Right lobe of liver (tissue), 4 donors: ENCODE data around the gene ZNF398.

ENCODE experiments used
- POLR2A ChIP-seq: fragments of 450-650 bp; IDR thresholded peaks from one replicate; pipeline ENCODE4 v1.6.1; 2017; ENCODE audit warnings: antibody characterized with exemption, mild to moderate bottlenecking
- TF ChIP-seq, protein P1 (sequence below), 4 donors: fragments of 200-600 bp in 3 of 4; fragments of 450-650 bp in 1 of 4; IDR thresholded peaks; one replicate each; pipeline versions ENCODE4 v1.5.1 to v1.8.0; 2016 to 2022; ENCODE audit warnings: antibody characterized with exemption in 4 of 4, mild to moderate bottlenecking in 2 of 4
- donor health status: DM: no; HTN: no; CAD: no.
- donor health status: DM: no; HTN: no; CAD: no.
- donor health status: DM: no; HTN: yes; CAD: no.

DNA sequence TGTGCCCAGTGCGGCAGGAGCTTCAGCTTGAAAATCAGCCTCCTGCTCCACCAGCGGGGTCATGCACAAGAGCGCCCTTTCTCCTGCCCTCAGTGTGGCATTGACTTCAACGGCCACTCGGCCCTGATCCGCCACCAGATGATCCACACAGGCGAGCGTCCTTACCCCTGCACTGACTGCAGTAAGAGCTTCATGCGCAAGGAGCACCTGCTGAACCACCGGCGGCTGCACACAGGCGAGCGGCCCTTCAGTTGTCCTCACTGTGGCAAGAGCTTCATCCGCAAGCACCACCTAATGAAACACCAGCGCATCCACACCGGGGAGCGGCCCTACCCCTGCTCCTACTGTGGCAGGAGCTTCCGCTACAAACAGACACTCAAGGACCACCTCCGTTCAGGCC is 32.0 kb downstream of the ZNF398 start:
- TF ChIP-seq, protein P1, sequence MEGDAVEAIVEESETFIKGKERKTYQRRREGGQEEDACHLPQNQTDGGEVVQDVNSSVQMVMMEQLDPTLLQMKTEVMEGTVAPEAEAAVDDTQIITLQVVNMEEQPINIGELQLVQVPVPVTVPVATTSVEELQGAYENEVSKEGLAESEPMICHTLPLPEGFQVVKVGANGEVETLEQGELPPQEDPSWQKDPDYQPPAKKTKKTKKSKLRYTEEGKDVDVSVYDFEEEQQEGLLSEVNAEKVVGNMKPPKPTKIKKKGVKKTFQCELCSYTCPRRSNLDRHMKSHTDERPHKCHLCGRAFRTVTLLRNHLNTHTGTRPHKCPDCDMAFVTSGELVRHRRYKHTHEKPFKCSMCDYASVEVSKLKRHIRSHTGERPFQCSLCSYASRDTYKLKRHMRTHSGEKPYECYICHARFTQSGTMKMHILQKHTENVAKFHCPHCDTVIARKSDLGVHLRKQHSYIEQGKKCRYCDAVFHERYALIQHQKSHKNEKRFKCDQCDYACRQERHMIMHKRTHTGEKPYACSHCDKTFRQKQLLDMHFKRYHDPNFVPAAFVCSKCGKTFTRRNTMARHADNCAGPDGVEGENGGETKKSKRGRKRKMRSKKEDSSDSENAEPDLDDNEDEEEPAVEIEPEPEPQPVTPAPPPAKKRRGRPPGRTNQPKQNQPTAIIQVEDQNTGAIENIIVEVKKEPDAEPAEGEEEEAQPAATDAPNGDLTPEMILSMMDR (IDR thresholded peaks at IDR 0.05), result no peak
- no peak for TF ChIP-seq POLR2A
